Peyer's patch (tissue), 4 donors: ENCODE measurements around the gene TEX29.

Source experiments
- CTCF ChIP-seq, 6 experiments: fragments of 450-650 bp in 4 of 6; fragments of 200-600 bp in 2 of 6; sonication (generic) in 1 of 6; IDR thresholded peaks; one replicate each; pipeline ENCODE4 v1.5.1; 2017 to 2019; ENCODE audit warnings: antibody characterized with exemption in 6 of 6, mild to moderate bottlenecking in 3 of 6, moderate library complexity in 1 of 6
- POLR2A ChIP-seq, 2 donors: fragments of 450-650 bp; IDR thresholded peaks; one replicate each; pipeline ENCODE4 v1.5.1; 2017; ENCODE audit warnings: antibody characterized with exemption in 2 of 2, mild to moderate bottlenecking in 2 of 2, moderate library complexity in 2 of 2

DNA sequence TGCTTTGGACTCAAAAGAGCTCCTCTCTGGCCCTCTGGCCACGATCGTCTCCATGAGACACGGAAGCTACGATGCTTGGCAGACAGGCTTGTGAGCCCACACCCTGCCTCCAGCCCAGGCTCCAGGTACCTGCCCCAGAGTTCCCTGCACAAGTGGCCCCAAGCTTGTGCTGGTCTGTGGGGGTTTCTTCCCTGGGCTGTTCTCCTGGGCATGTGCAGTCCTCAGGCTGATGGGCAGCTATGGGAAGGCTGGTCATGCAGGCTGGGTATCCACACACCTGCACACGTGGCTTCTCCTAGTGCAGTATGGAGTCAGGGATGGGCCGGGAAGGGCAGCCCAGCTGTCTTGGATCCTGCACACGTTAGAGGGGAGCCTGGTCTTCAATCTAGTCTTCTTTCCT, 43.1 kb downstream of the TEX29 start:
- TF ChIP-seq CTCF (IDR thresholded peaks at IDR 0.05) (no peak), POLR2A (IDR thresholded peaks at IDR 0.05) (no peak)
